ENCODE data around the gene ZSCAN10.

DNA sequence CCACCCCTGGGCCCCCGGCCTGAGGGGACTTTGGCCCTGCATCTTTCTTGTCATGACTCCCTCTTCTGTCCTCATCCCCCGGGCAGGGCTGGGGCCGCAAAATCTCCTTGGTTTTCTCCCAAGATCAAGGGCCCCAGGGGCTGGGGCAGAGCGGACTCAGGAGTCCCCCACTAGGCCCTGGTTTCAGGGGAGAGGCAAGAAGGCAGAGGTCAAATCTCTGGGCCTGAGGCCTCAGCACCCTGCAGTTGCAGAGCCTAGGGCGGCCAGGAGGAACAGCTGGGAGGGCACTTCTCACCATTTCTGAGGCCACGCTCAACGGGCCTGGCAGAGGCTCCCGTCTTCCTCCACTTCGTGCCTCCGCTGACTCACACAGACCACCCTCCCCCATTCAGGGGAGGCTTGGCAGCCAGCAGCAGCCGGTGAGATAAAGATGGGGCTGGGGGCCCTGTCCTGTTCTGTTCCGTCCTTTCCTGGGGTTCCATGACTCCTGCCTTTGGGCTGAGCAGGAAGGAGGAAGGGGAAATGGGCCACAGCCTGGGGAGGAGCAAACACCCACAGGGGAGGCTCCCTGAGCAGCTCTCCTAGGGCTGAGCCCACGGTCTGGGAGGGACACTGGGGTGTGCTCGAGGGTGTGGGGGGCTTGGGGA, 12.4 kb downstream of the ZSCAN10 start:
- TF ChIP-seq EZH2 (IDR thresholded peaks at IDR 0.05; ENCODE audit: borderline replicate concordance, low read length), result no peak
- TF ChIP-seq, protein P1, sequence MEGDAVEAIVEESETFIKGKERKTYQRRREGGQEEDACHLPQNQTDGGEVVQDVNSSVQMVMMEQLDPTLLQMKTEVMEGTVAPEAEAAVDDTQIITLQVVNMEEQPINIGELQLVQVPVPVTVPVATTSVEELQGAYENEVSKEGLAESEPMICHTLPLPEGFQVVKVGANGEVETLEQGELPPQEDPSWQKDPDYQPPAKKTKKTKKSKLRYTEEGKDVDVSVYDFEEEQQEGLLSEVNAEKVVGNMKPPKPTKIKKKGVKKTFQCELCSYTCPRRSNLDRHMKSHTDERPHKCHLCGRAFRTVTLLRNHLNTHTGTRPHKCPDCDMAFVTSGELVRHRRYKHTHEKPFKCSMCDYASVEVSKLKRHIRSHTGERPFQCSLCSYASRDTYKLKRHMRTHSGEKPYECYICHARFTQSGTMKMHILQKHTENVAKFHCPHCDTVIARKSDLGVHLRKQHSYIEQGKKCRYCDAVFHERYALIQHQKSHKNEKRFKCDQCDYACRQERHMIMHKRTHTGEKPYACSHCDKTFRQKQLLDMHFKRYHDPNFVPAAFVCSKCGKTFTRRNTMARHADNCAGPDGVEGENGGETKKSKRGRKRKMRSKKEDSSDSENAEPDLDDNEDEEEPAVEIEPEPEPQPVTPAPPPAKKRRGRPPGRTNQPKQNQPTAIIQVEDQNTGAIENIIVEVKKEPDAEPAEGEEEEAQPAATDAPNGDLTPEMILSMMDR (conservative IDR thresholded peaks at IDR 0.05 in 1 of 2, IDR thresholded peaks at IDR 0.05 in 1 of 2; ENCODE audit: extremely low read depth in 1 of 2, insufficient read depth in 1 of 2, low read depth in 1 of 2, low read length in 2 of 2), result no peak

Data from mammary epithelial cell (primary cell).